HCT116 (cell line): Measurements from ENCODE around the gene LTBP4. TPM values are rescaled to one million over a fixed set of nuclear protein-coding genes. Genes with fewer than 3 reads are reported as not detected.
A peak's percentile ranks its signal among the peaks of the same experiment; 100 is the strongest.

Source experiments
- ATAC-seq: fragments of 200-7000 bp; cut with Tn5 transposase; 2 replicates; pipeline ENCODE4 v1.9.1; 2020; ENCODE audit warnings: mild to moderate bottlenecking, moderate library complexity
- BruUV-seq: library from RNA; stranded (reverse); fragments of 400-500 nt; replicated peaks from 2 replicates; lab custom pipeline; 2021; lab: Mats Ljungman, UMichigan
- CTCF ChIA-PET: fragments of 300-600 bp; sonication (Branson Sonifier 250); formaldehyde crosslinking; loops from one replicate; lab custom pipeline; 2021; ENCODE audit warnings: antibody characterized with exemption; lab: Charles Lee
- POLR2A ChIA-PET: fragments of 300-600, 350-600 bp; sonication (Branson Sonifier 250); formaldehyde crosslinking; loops from one replicate; lab custom pipeline; 2021; ENCODE audit warnings: antibody characterized with exemption; lab: Charles Lee
- RAD21 ChIA-PET, 2 experiments: fragments of 300-600 bp; sonication (Branson Sonifier 250); formaldehyde crosslinking; loops; one replicate each; lab custom pipeline; 2023; ENCODE audit warnings: low total read pairs in 2 of 2; ENCODE audit not compliant: uncharacterized antibody in 2 of 2, unreplicated experiment in 2 of 2, low non-redundant PET in 1 of 2; lab: Charles Lee
- DNase-seq: peaks from one replicate; pipeline ENCODE4 v3.0.0-alpha.2; 2010; ENCODE audit warnings: low read depth, low spot score
- H2AFZ ChIP-seq: fragments of 200-600 bp; shearing (Covaris generic), sonication (generic); 2 replicates; pipeline ENCODE4 v1.6.1; 2017; ENCODE audit warnings: low read depth, mixed run types, mixed read lengths, antibody characterized with exemption, low read length; ENCODE audit not compliant: poor library complexity, severe bottlenecking
- H3K27ac ChIP-seq: 2 replicates; pipeline ENCODE4 v1.5.1; 2012; ENCODE audit warnings: low read depth, low read length
- H3K27me3 ChIP-seq: fragments of 200-600 bp; sonication (generic); 2 replicates; pipeline ENCODE4 v1.6.1; 2016; ENCODE audit warnings: mixed run types, low read length, mixed read lengths; ENCODE audit not compliant: insufficient read depth
- H3K36me3 ChIP-seq, 2 experiments: fragments of 200-500 bp in 1 of 2; fragments of 200-600 bp in 1 of 2; sonication (Bioruptor generic) in 1 of 2; sonication (generic) in 1 of 2; 2 replicates each; pipeline versions ENCODE4 v1.5.1 to v1.6.1; 2014 to 2016; ENCODE audit warnings: low read length in 2 of 2, inconsistent platforms in 1 of 2, mixed read lengths in 1 of 2, mixed run types in 1 of 2; ENCODE audit not compliant: insufficient read depth in 2 of 2, control insufficient read depth in 1 of 2
- H3K4me1 ChIP-seq, 2 experiments: fragments of 200-600 bp in 1 of 2; sonication (generic) in 1 of 2; 2 replicates each; pipeline versions ENCODE4 v1.5.1 to v1.6.1; 2012 to 2017; ENCODE audit warnings: low read length in 2 of 2, inconsistent platforms in 1 of 2, mild to moderate bottlenecking in 1 of 2, mixed read lengths in 1 of 2, mixed run types in 1 of 2, moderate library complexity in 1 of 2; ENCODE audit not compliant: insufficient read depth in 2 of 2, control insufficient read depth in 1 of 2
- H3K4me2 ChIP-seq: fragments of 200-600 bp; sonication (generic); 2 replicates; pipeline ENCODE4 v1.6.1; 2017; ENCODE audit warnings: mixed run types, low read length, mixed read lengths
- H3K4me3 ChIP-seq, 2 experiments: fragments of 200-600 bp in 1 of 2; sonication (generic) in 1 of 2; replicated peaks in 1 of 2; 2 replicates each; pipeline ENCODE4 v1.5.1; 2011 to 2016; ENCODE audit warnings: low read length in 2 of 2, control low read depth in 1 of 2, low read depth in 1 of 2, mild to moderate bottlenecking in 1 of 2, mixed read lengths in 1 of 2, mixed run types in 1 of 2
- H3K79me2 ChIP-seq: fragments of 200-600 bp; sonication (generic); 2 replicates; pipeline ENCODE4 v1.6.1; 2017; ENCODE audit warnings: mild to moderate bottlenecking, mixed run types, low read length, moderate library complexity, mixed read lengths; ENCODE audit not compliant: insufficient read depth
- H3K9ac ChIP-seq: fragments of 200-600 bp; sonication (generic); 2 replicates; pipeline ENCODE4 v1.6.1; 2016; ENCODE audit warnings: low read length, mixed read lengths
- H3K9me2 ChIP-seq: fragments of 200-600 bp; sonication (generic), shearing (Covaris generic); 2 replicates; pipeline ENCODE4 v1.6.1; 2017; ENCODE audit warnings: mixed run types, mild to moderate bottlenecking, moderate library complexity; ENCODE audit not compliant: insufficient read depth
- H3K9me3 ChIP-seq, 2 experiments: fragments of 200-500 bp in 1 of 2; fragments of 200-600 bp in 1 of 2; sonication (Bioruptor generic) in 1 of 2; sonication (generic) in 1 of 2; 2 replicates each; pipeline ENCODE4 v1.6.1; 2014 to 2017; ENCODE audit warnings: low read length in 2 of 2, mixed read lengths in 2 of 2, inconsistent platforms in 1 of 2, low read depth in 1 of 2, mild to moderate bottlenecking in 1 of 2, mixed run types in 1 of 2, moderate library complexity in 1 of 2; ENCODE audit not compliant: control insufficient read depth in 1 of 2, insufficient read depth in 1 of 2
- H4K20me1 ChIP-seq: fragments of 200-600 bp; sonication (generic), shearing (Covaris generic); 2 replicates; pipeline ENCODE4 v1.6.1; 2017; ENCODE audit warnings: mixed run types, mild to moderate bottlenecking, moderate library complexity; ENCODE audit not compliant: insufficient read depth
- CBX3 ChIP-seq: IDR thresholded peaks from 2 replicates; pipeline ENCODE4 v1.6.1; 2012; ENCODE audit warnings: low read depth
- CEBPB ChIP-seq: IDR thresholded peaks from 2 replicates; pipeline ENCODE4 v1.6.1; 2012; ENCODE audit warnings: low read depth
- EGR1 ChIP-seq: IDR thresholded peaks from 2 replicates; pipeline ENCODE4 v1.6.1; 2012; ENCODE audit warnings: low read depth
- ELF1 ChIP-seq: IDR thresholded peaks from 2 replicates; pipeline ENCODE4 v1.6.1; 2012; ENCODE audit warnings: low read depth, borderline replicate concordance
- EZH2 ChIP-seq: fragments of 200-600 bp; sonication (generic); IDR thresholded peaks from 2 replicates; pipeline ENCODE4 v1.6.1; 2017; ENCODE audit warnings: antibody characterized with exemption, mixed run types
- EZH2phosphoT487 ChIP-seq: fragments of 200-600 bp; IDR thresholded peaks from 2 replicates; pipeline ENCODE4 v1.6.1; 2018; ENCODE audit warnings: antibody characterized with exemption, borderline replicate concordance
- FOSL1 ChIP-seq: IDR thresholded peaks from 2 replicates; pipeline ENCODE4 v1.6.1; 2012; ENCODE audit warnings: low read depth
- JUND ChIP-seq: IDR thresholded peaks from 2 replicates; pipeline ENCODE4 v1.6.1; 2012
- POLR2A ChIP-seq: IDR thresholded peaks from 2 replicates; pipeline ENCODE4 v1.7.0; 2011; ENCODE audit warnings: borderline replicate concordance; ENCODE audit not compliant: insufficient read depth, insufficient read length; ENCODE audit errors: extremely low read depth
- POLR2AphosphoS5 ChIP-seq: IDR thresholded peaks from 2 replicates; pipeline ENCODE4 v1.6.1; 2011; ENCODE audit warnings: mild to moderate bottlenecking, low read depth, low read length, moderate library complexity
- RAD21 ChIP-seq: IDR thresholded peaks from 2 replicates; pipeline ENCODE4 v1.6.1; 2012; ENCODE audit warnings: low read depth, mild to moderate bottlenecking
- SP1 ChIP-seq: IDR thresholded peaks from 2 replicates; pipeline ENCODE4 v1.6.1; 2012; ENCODE audit warnings: low read depth
- SRF ChIP-seq: IDR thresholded peaks from 2 replicates; pipeline ENCODE4 v1.6.1; 2012; ENCODE audit warnings: low read depth
- ZFX ChIP-seq: fragments of 450-650 bp; IDR thresholded peaks from 2 replicates; pipeline ENCODE4 v1.6.1; 2017
- intact Hi-C: fragments of 100-400 bp; cut with micrococcal nuclease; formaldehyde crosslinking; loops from 2 replicates; pipeline ENCODE4 v1.10.0; 2022
- total RNA-seq: library from RNA; stranded (reverse); gene quantifications from one replicate; pipeline ENCODE4 v1.2.1, GENCODE V29; 2021; ENCODE audit not compliant: unreplicated experiment
- TF ChIP-seq, protein P1 (sequence below): IDR thresholded peaks from 2 replicates; pipeline ENCODE4 v1.6.1; 2012
- TF ChIP-seq, protein P2 (sequence below): IDR thresholded peaks from 2 replicates; pipeline ENCODE4 v1.6.1; 2011; ENCODE audit warnings: mild to moderate bottlenecking, low read length, moderate library complexity; ENCODE audit not compliant: insufficient replicate concordance; ENCODE audit errors: extremely low read depth
- TF ChIP-seq, protein P3 (sequence below): IDR thresholded peaks from 2 replicates; pipeline ENCODE4 v1.6.1; 2012

Gene LTBP4
- total RNA-seq, 1 experiment from 2014 or later = 310 TPM

DNA sequence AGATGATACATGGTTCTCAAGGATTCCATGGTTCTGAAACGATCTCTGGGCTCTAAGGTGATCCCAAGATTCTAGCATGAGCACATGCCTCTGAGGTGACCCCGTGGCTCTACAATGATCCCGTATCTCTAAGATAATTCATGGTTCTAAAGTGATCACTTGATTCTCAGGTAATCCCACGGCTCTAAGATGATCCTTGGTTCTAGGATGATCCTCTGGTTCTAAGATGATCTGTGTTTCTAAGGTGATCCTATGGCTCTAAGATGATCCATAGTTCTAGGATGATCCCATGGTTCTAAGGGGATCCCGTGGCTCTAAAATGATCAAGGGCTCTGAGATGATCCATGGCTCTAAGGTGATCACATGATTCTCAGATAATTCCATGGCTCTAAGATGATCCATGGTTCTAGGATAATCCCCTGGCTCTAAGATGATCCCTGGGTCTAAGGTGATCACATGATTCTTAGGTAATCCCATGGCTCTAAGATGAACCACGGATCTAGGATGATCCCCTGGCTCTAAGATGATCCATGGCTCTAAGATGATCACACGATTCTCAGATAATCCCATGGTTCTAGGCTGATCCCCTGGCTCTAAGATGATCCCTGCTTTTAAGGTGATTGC, 67.9 kb downstream of the LTBP4 start:
- Histone ChIP-seq H3K4me2 (no peak overlapping the region), H3K27me3 (no peaks in the 10 kb centered on the region), H3K9ac (no peak overlapping the region), H3K9me3 (peaks cover 0 to 12% of the 10 kb centered on the region in 2 experiments; a peak in 1 of 4 replicates), H3K9me2 (no peaks in the 10 kb centered on the region), H3K4me3 (no peak overlapping the region), H3K36me3 (peaks cover 39 to 66% of the 10 kb centered on the region in 2 experiments), H3K79me2 (no peaks in the 10 kb centered on the region), H3K4me1 (peaks cover 20 to 33% of the 10 kb centered on the region in 2 experiments), H2AFZ (no peak overlapping the region), H3K27ac (0 out of 2 replicates have a peak overlapping the region, but pooled peaks have one; percentile 2), H4K20me1 (no peaks in the 10 kb centered on the region)
- TF ChIP-seq EGR1 (no peak), CEBPB (no peak), FOSL1 (no peak), SRF (no peak), CBX3 (no peak), EZH2phosphoT487 (no peak), JUND (no peak), POLR2A (no peak), RAD21 (no peak), ELF1 (no peak), SP1 (no peak), EZH2 (no peak), ZFX (no peak), POLR2AphosphoS5 (no peak)
- TF ChIP-seq, protein P1, sequence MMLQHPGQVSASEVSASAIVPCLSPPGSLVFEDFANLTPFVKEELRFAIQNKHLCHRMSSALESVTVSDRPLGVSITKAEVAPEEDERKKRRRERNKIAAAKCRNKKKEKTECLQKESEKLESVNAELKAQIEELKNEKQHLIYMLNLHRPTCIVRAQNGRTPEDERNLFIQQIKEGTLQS = no peak
- TF ChIP-seq, protein P2, sequence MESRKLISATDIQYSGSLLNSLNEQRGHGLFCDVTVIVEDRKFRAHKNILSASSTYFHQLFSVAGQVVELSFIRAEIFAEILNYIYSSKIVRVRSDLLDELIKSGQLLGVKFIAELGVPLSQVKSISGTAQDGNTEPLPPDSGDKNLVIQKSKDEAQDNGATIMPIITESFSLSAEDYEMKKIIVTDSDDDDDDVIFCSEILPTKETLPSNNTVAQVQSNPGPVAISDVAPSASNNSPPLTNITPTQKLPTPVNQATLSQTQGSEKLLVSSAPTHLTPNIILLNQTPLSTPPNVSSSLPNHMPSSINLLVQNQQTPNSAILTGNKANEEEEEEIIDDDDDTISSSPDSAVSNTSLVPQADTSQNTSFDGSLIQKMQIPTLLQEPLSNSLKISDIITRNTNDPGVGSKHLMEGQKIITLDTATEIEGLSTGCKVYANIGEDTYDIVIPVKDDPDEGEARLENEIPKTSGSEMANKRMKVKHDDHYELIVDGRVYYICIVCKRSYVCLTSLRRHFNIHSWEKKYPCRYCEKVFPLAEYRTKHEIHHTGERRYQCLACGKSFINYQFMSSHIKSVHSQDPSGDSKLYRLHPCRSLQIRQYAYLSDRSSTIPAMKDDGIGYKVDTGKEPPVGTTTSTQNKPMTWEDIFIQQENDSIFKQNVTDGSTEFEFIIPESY = no peak
- TF ChIP-seq, protein P3, sequence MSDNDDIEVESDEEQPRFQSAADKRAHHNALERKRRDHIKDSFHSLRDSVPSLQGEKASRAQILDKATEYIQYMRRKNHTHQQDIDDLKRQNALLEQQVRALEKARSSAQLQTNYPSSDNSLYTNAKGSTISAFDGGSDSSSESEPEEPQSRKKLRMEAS = no peak
- DNase-seq (no peak), ATAC-seq (no peak)
- ChIA-PET RAD21 (no interaction called here), POLR2A (no interaction called here), CTCF (no interaction called here)
- intact Hi-C loops = loop anchor here (10.0 kb wide), 1 partner anchor 906 kb away; the partner anchor contains the start of gene CEACAM21
- BruUV-seq = no TSS peak
